Caco-2 (cell line): Measurements from ENCODE around the gene GRK2. TPM values are rescaled to one million over a fixed set of nuclear protein-coding genes. Genes with fewer than 3 reads are reported as not detected.

Experiments
- BruUV-seq: library from RNA; stranded (reverse); fragments of 400-500 nt; replicated peaks from 2 replicates; lab custom pipeline; 2021; lab: Mats Ljungman, UMichigan
- CTCF ChIA-PET: fragments of 300-600 bp; sonication (Branson Sonifier 250); formaldehyde crosslinking; loops from one replicate; lab custom pipeline; 2022; ENCODE audit warnings: antibody characterized with exemption; lab: Charles Lee
- POLR2A ChIA-PET: fragments of 300-600 bp; sonication (Branson Sonifier 250); formaldehyde crosslinking; loops from one replicate; lab custom pipeline; 2022; ENCODE audit warnings: antibody characterized with exemption; lab: Charles Lee
- DNase-seq, 2 experiments: peaks; one replicate each; pipeline versions ENCODE4 v3.0.0 to v3.0.0-alpha.2; 2020 to 2022
- H3K27me3 ChIP-seq: replicated peaks from 2 replicates; pipeline ENCODE4 v1.6.0; 2011; ENCODE audit warnings: low read length; ENCODE audit not compliant: control insufficient read depth, insufficient read depth
- H3K36me3 ChIP-seq: 2 replicates; pipeline ENCODE4 v1.5.1; 2011; ENCODE audit warnings: low read length; ENCODE audit not compliant: control insufficient read depth, insufficient read depth
- H3K4me1 ChIP-seq: fragments of 250-450 bp; sonication (Bioruptor Pico); 2 replicates; pipeline ENCODE4 v1.5.1; 2020; ENCODE audit warnings: mild to moderate bottlenecking
- H3K4me3 ChIP-seq: 2 replicates; pipeline ENCODE4 v1.5.1; 2011; ENCODE audit warnings: low read depth, mild to moderate bottlenecking, control low read depth, low read length
- H3K9me3 ChIP-seq: fragments of 250-450 bp; sonication (Bioruptor Pico); 2 replicates; pipeline ENCODE4 v1.5.1; 2020; ENCODE audit warnings: mild to moderate bottlenecking, moderate library complexity
- H3K27ac Mint-ChIP-seq: one replicate; pipeline ENCODE4 v1.8.0; 2022; ENCODE audit warnings: mixed read lengths; ENCODE audit not compliant: unreplicated experiment
- H3K27me3 Mint-ChIP-seq: one replicate; pipeline ENCODE4 v1.8.0; 2022; ENCODE audit warnings: mixed read lengths; ENCODE audit not compliant: insufficient read depth, unreplicated experiment
- H3K36me3 Mint-ChIP-seq: one replicate; pipeline ENCODE4 v1.8.0; 2022; ENCODE audit warnings: mild to moderate bottlenecking, mixed read lengths; ENCODE audit not compliant: insufficient read depth, unreplicated experiment
- H3K4me1 Mint-ChIP-seq: one replicate; pipeline ENCODE4 v1.8.0; 2022; ENCODE audit warnings: low read depth, mixed read lengths; ENCODE audit not compliant: unreplicated experiment
- H3K4me3 Mint-ChIP-seq: one replicate; pipeline ENCODE4 v1.8.0; 2022; ENCODE audit warnings: mild to moderate bottlenecking, moderate library complexity, mixed read lengths; ENCODE audit not compliant: unreplicated experiment
- H3K9me3 Mint-ChIP-seq: one replicate; pipeline ENCODE4 v1.8.0; 2022; ENCODE audit warnings: mixed read lengths; ENCODE audit not compliant: unreplicated experiment
- intact Hi-C: fragments of 100-400 bp; cut with micrococcal nuclease; formaldehyde crosslinking; loops from one replicate; pipeline ENCODE4 v1.10.0; 2022; ENCODE audit not compliant: unreplicated experiment
- total RNA-seq: library from RNA; stranded (reverse); gene quantifications from 2 replicates; pipeline ENCODE4 v1.2.3, GENCODE V29; 2022
- TF ChIP-seq, protein P1 (sequence below), 2 experiments: fragments of 200-600 bp in 1 of 2; IDR thresholded peaks; 1 replicate in 1 of 2; 2 replicates in 1 of 2; pipeline versions ENCODE4 v1.5.1 to v1.8.0; 2011 to 2022; ENCODE audit warnings: antibody characterized with exemption in 1 of 2, control low read depth in 1 of 2, inconsistent platforms in 1 of 2, low read depth in 1 of 2, low read length in 1 of 2, mild to moderate bottlenecking in 1 of 2, moderate library complexity in 1 of 2; ENCODE audit not compliant: insufficient read depth in 1 of 2, severe bottlenecking in 1 of 2, unreplicated experiment in 1 of 2

GRK2 gene
- total RNA-seq, 1 experiment from 2014 or later, result 120 TPM

- H3K9me3 Mint-ChIP-seq, result no peaks in the 10 kb centered on the region
- peak overlapping the region; percentile 60 for H3K4me3 Mint-ChIP-seq
- peak overlapping the region; percentile 4 for H3K27ac Mint-ChIP-seq
- ChIA-PET CTCF (interaction anchor here (0.6 to 2.9 kb wide), 20 partner anchors 8 to 1287 kb away, joined by 3 to 44 read pairs (median 4); partner anchors contain the start of genes ANKRD13D, POLD4 and SSH3), POLR2A (interaction anchor here (0.6 to 1.6 kb wide), 4 partner anchors 22 to 207 kb away, joined by 3 to 12 read pairs (median 3); partner anchors contain the start of gene SSH3)
- Histone ChIP-seq H3K4me3 (no peak overlapping the region), H3K27me3 (no peaks in the 10 kb centered on the region), H3K36me3 (no peaks in the 10 kb centered on the region), H3K4me1 (peaks cover 28% of the 10 kb centered on the region), H3K9me3 (no peaks in the 10 kb centered on the region)
- H3K36me3 Mint-ChIP-seq, result peaks cover 48% of the 10 kb centered on the region
- peaks cover 20% of the 10 kb centered on the region for H3K4me1 Mint-ChIP-seq
- no TSS peak for BruUV-seq
- H3K27me3 Mint-ChIP-seq, result no peaks in the 10 kb centered on the region
- no peak for DNase-seq
- intact Hi-C loops, result no loop called here
- TF ChIP-seq, protein P1, sequence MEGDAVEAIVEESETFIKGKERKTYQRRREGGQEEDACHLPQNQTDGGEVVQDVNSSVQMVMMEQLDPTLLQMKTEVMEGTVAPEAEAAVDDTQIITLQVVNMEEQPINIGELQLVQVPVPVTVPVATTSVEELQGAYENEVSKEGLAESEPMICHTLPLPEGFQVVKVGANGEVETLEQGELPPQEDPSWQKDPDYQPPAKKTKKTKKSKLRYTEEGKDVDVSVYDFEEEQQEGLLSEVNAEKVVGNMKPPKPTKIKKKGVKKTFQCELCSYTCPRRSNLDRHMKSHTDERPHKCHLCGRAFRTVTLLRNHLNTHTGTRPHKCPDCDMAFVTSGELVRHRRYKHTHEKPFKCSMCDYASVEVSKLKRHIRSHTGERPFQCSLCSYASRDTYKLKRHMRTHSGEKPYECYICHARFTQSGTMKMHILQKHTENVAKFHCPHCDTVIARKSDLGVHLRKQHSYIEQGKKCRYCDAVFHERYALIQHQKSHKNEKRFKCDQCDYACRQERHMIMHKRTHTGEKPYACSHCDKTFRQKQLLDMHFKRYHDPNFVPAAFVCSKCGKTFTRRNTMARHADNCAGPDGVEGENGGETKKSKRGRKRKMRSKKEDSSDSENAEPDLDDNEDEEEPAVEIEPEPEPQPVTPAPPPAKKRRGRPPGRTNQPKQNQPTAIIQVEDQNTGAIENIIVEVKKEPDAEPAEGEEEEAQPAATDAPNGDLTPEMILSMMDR (IDR thresholded peaks at IDR 0.05; ENCODE audit: insufficient read depth in 1 of 2, low read depth in 1 of 2, low read length in 1 of 2, severe bottlenecking in 1 of 2, unreplicated experiment in 1 of 2), result peak in 1 of 2 experiments; percentile 4
Observed at GRCh38 chr11:67261640-67261945, 4.7 kb upstream of the GRK2 start.

- no peaks in the 10 kb centered on the region for H3K9me3 ChIP-seq
- Mint-ChIP-seq H3K36me3 (peaks cover 46% of the 10 kb centered on the region), H3K4me1 (peaks cover 21% of the 10 kb centered on the region), H3K9me3 (no peaks in the 10 kb centered on the region), H3K27ac (peak overlapping the region; percentile 68), H3K4me3 (peak overlapping the region; percentile 60), H3K27me3 (no peaks in the 10 kb centered on the region)
- no peak overlapping the region for H3K4me3 ChIP-seq
- H3K36me3 ChIP-seq, result no peaks in the 10 kb centered on the region
- no TSS peak for BruUV-seq
- H3K27me3 ChIP-seq, result no peaks in the 10 kb centered on the region
- POLR2A ChIA-PET, result interaction anchor here (0.6 to 1.6 kb wide), 4 partner anchors 22 to 207 kb away, joined by 3 to 12 read pairs (median 3); partner anchors contain the start of gene SSH3
- TF ChIP-seq, protein P1 (IDR thresholded peaks at IDR 0.05; ENCODE audit: insufficient read depth in 1 of 2, low read depth in 1 of 2, low read length in 1 of 2, severe bottlenecking in 1 of 2, unreplicated experiment in 1 of 2), result no peak
- no peak for DNase-seq
- CTCF ChIA-PET, result interaction anchor here (0.5 to 2.9 kb wide), 20 partner anchors 9 to 1288 kb away, joined by 3 to 44 read pairs (median 5); partner anchors contain the start of genes ANKRD13D, POLD4 and SSH3
- intact Hi-C loops, result loop anchor here (1.0 to 2.0 kb wide), 3 partner anchors 14 to 55 kb away; no protein-coding TSS in a partner anchor
- peaks cover 28% of the 10 kb centered on the region for H3K4me1 ChIP-seq
Observed at GRCh38 chr11:67261946-67262681, 4.2 kb upstream of the GRK2 start.
